Naive B cell (primary cell): Measurements from ENCODE around the gene ABCG8. TPM values are rescaled to one million over a fixed set of nuclear protein-coding genes. Genes with fewer than 3 reads are reported as not detected.

ENCODE experiments used
- ATAC-seq, 2 donors: fragments of 150-1000 bp; cut with Tn5 transposase; 2 replicates each; pipeline ENCODE4 v1.10.0; 2021; ENCODE audit warnings: low read depth in 2 of 2, mild to moderate bottlenecking in 2 of 2, moderate library complexity in 2 of 2
- DNase-seq: peaks from one replicate; pipeline ENCODE4 v3.0.0; 2022
- H3K27ac Mint-ChIP-seq, 6 donors: one replicate each; pipeline ENCODE4 v1.8.0; 2020 to 2022; ENCODE audit warnings: mild to moderate bottlenecking in 6 of 6, mixed read lengths in 6 of 6, moderate library complexity in 5 of 6, inconsistent platforms in 2 of 6
- H3K27me3 Mint-ChIP-seq, 3 donors: one replicate each; pipeline ENCODE4 v1.8.0; 2021 to 2022; ENCODE audit warnings: mixed read lengths in 3 of 3, mild to moderate bottlenecking in 1 of 3
- H3K36me3 Mint-ChIP-seq, 2 donors: one replicate each; pipeline ENCODE4 v1.8.0; 2020 to 2022; ENCODE audit warnings: mixed read lengths in 2 of 2, inconsistent platforms in 1 of 2, mild to moderate bottlenecking in 1 of 2
- H3K4me1 Mint-ChIP-seq, 3 donors: one replicate each; pipeline ENCODE4 v1.8.0; 2020 to 2022; ENCODE audit warnings: mixed read lengths in 3 of 3, inconsistent platforms in 1 of 3, mild to moderate bottlenecking in 1 of 3, moderate library complexity in 1 of 3
- H3K4me3 Mint-ChIP-seq, 8 donors: one replicate each; pipeline ENCODE4 v1.8.0; 2020 to 2022; ENCODE audit warnings: mild to moderate bottlenecking in 8 of 8, mixed read lengths in 8 of 8, moderate library complexity in 8 of 8, inconsistent platforms in 2 of 8
- H3K9me3 Mint-ChIP-seq, 7 donors: one replicate each; pipeline ENCODE4 v1.8.0; 2020 to 2022; ENCODE audit warnings: mixed read lengths in 7 of 7, mild to moderate bottlenecking in 5 of 7, inconsistent platforms in 2 of 7, moderate library complexity in 1 of 7
- polyA plus RNA-seq, 6 donors: library from polyadenylated mRNA; unstranded; fragments of 300-500 nt; fragmentation: Illumina TruSeq; gene quantifications; one replicate each; pipeline ENCODE4 v1.2.3, GENCODE V29; 2021; ENCODE audit warnings: low read depth in 6 of 6

Gene ABCG8
- polyA plus RNA-seq, 6 donors from 2014 or later: 0.05 to 0.12 TPM; not detected in 4

DNA sequence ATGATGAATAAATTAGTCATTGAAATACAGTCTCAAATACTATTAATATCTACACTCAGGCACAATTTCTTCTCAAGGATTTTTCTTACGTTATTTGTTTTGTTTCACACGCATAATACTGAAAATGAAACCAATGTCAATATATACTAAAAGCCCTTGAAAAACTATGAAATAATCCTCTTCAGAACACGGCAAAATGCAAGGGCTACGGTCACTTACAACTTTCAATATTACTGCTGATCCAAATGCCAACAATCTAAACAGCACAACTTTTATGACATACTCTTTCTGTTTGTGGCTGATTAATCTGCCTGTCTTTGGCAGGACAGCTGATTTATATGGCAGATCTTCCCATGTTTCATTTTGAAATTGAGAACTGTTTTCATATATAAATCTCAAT is 88.7 kb downstream of the ABCG8 start:
- DNase-seq: no peak

DNA sequence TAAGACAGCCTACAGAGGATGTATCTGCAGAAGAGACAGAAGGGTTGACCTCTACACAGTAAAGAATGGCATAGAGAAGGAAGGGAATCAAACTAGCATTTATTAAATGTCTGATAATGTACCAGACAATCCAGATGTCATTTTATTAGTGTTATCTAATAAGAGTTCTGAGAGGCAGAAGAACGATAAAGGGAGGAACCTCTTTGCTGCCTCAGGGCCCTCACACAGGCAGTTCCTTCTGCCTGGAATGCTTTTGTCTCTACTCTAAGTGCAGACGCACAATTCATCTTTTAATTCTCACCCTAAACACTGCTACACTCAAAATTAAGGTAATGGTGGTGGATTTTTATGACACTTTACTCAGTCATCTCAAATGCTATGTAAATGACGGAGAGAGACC is 92.5 kb downstream of the ABCG8 start:
- Mint-ChIP-seq H3K9me3 (no peaks in the 10 kb centered on the region), H3K36me3 (peaks cover 12 to 29% of the 10 kb centered on the region in 2 donors), H3K27ac (no peak overlapping the region), H3K4me3 (no peak overlapping the region), H3K4me1 (no peaks in the 10 kb centered on the region), H3K27me3 (no peaks in the 10 kb centered on the region)
- no peak for DNase-seq
- no peak for ATAC-seq

More for the DNA sequence above, 88.7 kb downstream of the ABCG8 start:
- no peak overlapping the region for H3K4me3 Mint-ChIP-seq
- H3K27ac Mint-ChIP-seq: no peak overlapping the region
- no peaks in the 10 kb centered on the region for H3K27me3 Mint-ChIP-seq
- H3K9me3 Mint-ChIP-seq: no peaks in the 10 kb centered on the region
- no peaks in the 10 kb centered on the region for H3K4me1 Mint-ChIP-seq
- ATAC-seq: no peak
- peaks cover 7 to 18% of the 10 kb centered on the region in 2 donors for H3K36me3 Mint-ChIP-seq

Other genes with a start within 250 kb of the ABCG8 start
- gene THADA, start 242.9 kb upstream of the ABCG8 start, polyA plus RNA-seq: 10 to 100 TPM in 5 of 6 donors, 1 to 10 TPM in 1; 8.3 to 20.2 (median 13.0) TPM
- gene PLEKHH2, start 201.7 kb upstream of the ABCG8 start, polyA plus RNA-seq: not detected
- not detected for gene C1GALT1C1L, start 162.5 kb upstream of the ABCG8 start, polyA plus RNA-seq
- gene DYNC2LI1, start 64.9 kb upstream of the ABCG8 start, polyA plus RNA-seq: 1 to 10 TPM; 3.1 to 8.1 (median 6.3) TPM
- gene ABCG5, start 132 bp upstream of the ABCG8 start, polyA plus RNA-seq: not detected
- 10 to 100 TPM; 32.2 to 49.4 (median 45.5) TPM for gene LRPPRC, start 157.0 kb downstream of the ABCG8 start, polyA plus RNA-seq